RPMI8226 (cell line): ENCODE results near the gene EMP2.
"Not testable (repeated sequence)": the region's sequence is repeated elsewhere in the genome, so short reads cannot be mapped to it uniquely, and the experiment has no call there.

Experiments
- DNase-seq: peaks from one replicate; pipeline ENCODE4 v3.0.0-alpha.2; 2015

The EMP2 gene

GRCh38 chr16:10577305-10578202, 2.8 kb downstream of the EMP2 start:
- DNase-seq = peak; percentile 47

GRCh38 chr16:10576390-10577304, 3.8 kb downstream of the EMP2 start:
- no peak for DNase-seq

GRCh38 chr16:10575506-10576130, 4.8 kb downstream of the EMP2 start:
- no peak for DNase-seq

- no peak for DNase-seq
Measured at GRCh38 chr16:10572611-10573010, 7.8 kb downstream of the EMP2 start.

- DNase-seq = no peak
Measured at GRCh38 chr16:10571354-10571753, 9.0 kb downstream of the EMP2 start.

GRCh38 chr16:10569621-10570020, 10.8 kb downstream of the EMP2 start:
- no peak for DNase-seq

- DNase-seq = no peak
Measured at GRCh38 chr16:10566613-10567012, 13.8 kb downstream of the EMP2 start.

GRCh38 chr16:10565167-10565566, 15.2 kb downstream of the EMP2 start:
- no peak for DNase-seq

GRCh38 chr16:10564591-10564990, 15.8 kb downstream of the EMP2 start:
- DNase-seq = no peak

GRCh38 chr16:10562361-10562899, 18.0 kb downstream of the EMP2 start:
- no peak for DNase-seq

- no peak for DNase-seq
Measured at GRCh38 chr16:10561425-10561824, 19.0 kb downstream of the EMP2 start.

GRCh38 chr16:10561001-10561400, 19.4 kb downstream of the EMP2 start:
- DNase-seq = no peak

- DNase-seq = not testable (repeated sequence)
Measured at GRCh38 chr16:10559792-10560191, 20.6 kb downstream of the EMP2 start.

GRCh38 chr16:10558746-10559641, 21.4 kb downstream of the EMP2 start:
- DNase-seq = no peak

GRCh38 chr16:10558305-10558704, 22.1 kb downstream of the EMP2 start:
- no peak for DNase-seq

GRCh38 chr16:10557750-10558149, 22.6 kb downstream of the EMP2 start:
- no peak for DNase-seq

GRCh38 chr16:10556236-10556635, 24.2 kb downstream of the EMP2 start:
- no peak for DNase-seq

- DNase-seq = no peak
Measured at GRCh38 chr16:10554569-10554968, 25.8 kb downstream of the EMP2 start.

GRCh38 chr16:10552998-10553491, 27.4 kb downstream of the EMP2 start:
- DNase-seq = no peak

- no peak for DNase-seq
Measured at GRCh38 chr16:10552281-10552680, 28.1 kb downstream of the EMP2 start.

- DNase-seq = no peak
Measured at GRCh38 chr16:10551881-10552280, 28.5 kb downstream of the EMP2 start.

GRCh38 chr16:10548404-10548803, 32.0 kb downstream of the EMP2 start:
- no peak for DNase-seq
